HG03469 (cell line): ENCODE results near the gene IFT172.
"Not testable (repeated sequence)": the region's sequence is repeated elsewhere in the genome, so short reads cannot be mapped to it uniquely, and the experiment has no call there.

Experiments
- ATAC-seq: cut with Tn5 transposase; IDR thresholded peaks from one replicate; pipeline ENCODE4 v1.9.1; 2021; ENCODE audit warnings: mild to moderate bottlenecking, moderate library complexity, moderate number of reproducible peaks; ENCODE audit not compliant: unreplicated experiment

IFT172 gene, protein sequence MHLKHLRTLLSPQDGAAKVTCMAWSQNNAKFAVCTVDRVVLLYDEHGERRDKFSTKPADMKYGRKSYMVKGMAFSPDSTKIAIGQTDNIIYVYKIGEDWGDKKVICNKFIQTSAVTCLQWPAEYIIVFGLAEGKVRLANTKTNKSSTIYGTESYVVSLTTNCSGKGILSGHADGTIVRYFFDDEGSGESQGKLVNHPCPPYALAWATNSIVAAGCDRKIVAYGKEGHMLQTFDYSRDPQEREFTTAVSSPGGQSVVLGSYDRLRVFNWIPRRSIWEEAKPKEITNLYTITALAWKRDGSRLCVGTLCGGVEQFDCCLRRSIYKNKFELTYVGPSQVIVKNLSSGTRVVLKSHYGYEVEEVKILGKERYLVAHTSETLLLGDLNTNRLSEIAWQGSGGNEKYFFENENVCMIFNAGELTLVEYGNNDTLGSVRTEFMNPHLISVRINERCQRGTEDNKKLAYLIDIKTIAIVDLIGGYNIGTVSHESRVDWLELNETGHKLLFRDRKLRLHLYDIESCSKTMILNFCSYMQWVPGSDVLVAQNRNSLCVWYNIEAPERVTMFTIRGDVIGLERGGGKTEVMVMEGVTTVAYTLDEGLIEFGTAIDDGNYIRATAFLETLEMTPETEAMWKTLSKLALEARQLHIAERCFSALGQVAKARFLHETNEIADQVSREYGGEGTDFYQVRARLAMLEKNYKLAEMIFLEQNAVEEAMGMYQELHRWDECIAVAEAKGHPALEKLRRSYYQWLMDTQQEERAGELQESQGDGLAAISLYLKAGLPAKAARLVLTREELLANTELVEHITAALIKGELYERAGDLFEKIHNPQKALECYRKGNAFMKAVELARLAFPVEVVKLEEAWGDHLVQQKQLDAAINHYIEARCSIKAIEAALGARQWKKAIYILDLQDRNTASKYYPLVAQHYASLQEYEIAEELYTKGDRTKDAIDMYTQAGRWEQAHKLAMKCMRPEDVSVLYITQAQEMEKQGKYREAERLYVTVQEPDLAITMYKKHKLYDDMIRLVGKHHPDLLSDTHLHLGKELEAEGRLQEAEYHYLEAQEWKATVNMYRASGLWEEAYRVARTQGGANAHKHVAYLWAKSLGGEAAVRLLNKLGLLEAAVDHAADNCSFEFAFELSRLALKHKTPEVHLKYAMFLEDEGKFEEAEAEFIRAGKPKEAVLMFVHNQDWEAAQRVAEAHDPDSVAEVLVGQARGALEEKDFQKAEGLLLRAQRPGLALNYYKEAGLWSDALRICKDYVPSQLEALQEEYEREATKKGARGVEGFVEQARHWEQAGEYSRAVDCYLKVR (N-terminal part only)

DNA sequence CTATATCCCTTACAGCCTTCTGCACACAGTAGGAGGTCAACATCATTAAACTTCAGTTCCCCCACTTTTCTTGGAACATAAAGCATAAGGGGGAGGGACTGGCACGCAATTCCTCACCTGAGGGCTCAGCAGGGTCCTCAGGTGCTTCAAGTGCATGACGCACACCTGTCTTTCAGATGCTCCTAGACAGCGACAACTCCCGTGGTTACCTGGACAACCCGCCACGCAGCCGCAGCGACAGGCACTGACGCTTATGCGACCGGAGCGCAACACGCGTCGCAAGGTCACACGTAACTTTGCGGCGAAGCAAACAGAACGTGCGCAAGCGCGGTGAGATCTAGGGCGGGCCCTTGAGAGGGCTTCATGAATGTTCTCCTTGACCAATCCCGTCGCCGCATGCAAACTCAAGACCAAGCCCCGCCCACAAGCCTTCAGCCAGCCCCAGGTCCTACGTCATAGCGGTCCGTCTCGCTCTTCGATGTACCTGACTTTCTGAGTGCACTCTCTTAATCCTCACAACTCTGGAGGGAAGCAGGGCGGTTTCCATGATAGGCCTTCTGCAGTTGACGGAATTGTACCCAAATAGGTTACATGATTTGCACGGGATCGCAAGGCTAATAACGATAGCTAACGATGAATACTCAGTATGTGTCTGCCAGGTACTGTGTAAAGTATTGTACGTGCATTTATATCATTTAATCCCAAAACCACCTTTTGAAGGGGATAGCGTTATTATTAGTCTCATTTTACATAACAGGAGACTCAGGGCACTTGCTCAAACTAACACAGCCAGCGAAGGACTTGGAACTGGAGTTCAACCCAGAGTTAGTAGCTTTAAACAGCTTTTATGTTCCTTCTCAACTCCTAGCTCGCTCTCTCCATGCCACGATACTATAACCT is at the start of gene IFT172:
IFT172 (minus strand) TSS at position 246 of the 900 bp plus-strand sequence; CDS start at position 156, 90 bp downstream.
- peak; percentile 92 for ATAC-seq

DNA sequence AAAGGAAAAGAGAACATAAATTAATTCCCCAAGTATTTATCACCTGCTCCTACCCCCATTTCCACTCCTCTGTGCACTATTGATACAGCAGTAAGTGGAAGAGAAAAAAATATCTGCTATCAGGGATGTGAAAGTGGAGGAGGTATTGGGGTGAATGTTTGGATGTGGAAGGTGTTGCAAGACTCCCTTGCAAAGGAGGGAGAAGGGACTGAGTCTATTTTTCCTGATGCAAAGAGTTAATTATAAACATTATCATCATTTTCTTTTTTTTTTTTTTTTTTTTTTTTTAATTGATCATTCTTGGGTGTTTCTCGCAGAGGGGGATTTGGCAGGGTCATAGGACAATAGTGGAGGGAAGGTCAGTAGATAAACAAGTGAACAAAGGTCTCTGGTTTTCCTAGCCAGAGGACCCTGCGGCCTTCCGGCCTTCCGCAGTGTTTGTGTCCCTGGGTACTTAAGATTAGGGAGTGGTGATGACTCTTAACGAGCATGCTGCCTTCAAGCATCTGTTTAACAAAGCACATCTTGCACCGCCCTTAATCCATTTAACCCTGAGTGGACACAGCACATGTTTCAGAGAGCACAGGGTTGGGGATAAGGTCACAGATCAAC is 49.4 kb upstream of the IFT172 start:
- ATAC-seq, result not testable (repeated sequence)

DNA sequence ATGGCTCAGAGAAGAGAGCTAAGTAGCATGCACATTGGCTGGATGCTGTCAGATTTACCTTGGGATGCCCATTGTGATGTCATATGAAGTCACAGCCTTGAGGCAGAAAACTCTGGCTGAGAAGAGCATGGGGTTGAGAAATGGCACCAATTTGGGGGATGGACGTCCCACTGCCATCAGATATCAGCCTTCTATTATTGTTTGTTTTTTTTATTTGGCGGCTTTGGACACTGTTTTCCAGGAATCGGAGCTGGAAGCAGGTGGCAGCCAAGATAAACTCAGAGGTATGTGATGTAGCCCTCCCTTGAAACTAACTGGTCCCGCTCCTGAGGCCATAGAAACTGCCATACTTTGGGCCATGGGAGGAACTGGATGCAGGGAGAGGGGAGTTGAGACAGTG is 47.7 kb upstream of the IFT172 start:
- ATAC-seq, result no peak

DNA sequence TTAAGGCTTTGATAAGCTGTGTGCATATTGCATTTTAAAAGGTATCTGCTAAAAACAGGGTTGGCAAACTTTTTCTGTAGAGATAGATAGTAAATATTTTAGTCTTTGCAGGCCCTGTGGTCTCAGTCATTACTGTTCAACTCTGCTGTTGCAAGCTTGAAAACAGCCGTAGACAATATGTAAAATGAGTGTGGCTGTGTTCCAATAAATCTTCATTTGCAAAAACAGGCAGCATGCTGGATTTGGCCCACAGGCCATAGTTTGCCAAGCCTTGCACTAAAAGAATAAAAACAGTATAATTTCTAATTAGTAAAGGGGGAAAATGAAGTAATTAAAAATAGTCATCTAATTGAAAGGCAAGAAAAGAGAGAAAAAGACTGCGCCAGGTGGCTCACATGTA is 42.4 kb upstream of the IFT172 start:
- ATAC-seq, result no peak

DNA sequence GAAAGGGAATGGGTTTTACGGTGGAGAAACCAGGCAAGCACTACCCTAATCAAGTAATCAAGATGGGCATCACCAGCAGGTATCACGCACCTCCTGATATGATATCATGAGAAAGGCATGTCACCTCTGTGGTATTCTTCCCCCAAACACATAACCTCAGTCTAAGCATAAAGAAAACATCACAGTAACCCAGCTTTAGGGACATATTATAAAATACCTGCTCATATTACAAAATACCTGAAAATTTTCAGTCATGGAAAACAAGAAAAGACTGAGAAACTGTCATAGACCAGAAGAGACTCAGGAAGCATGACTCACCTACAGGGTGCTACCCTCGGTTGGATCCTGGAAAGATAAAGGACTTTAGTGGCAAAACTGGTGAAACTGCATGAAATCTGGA is 37.6 kb upstream of the IFT172 start:
- no peak for ATAC-seq

DNA sequence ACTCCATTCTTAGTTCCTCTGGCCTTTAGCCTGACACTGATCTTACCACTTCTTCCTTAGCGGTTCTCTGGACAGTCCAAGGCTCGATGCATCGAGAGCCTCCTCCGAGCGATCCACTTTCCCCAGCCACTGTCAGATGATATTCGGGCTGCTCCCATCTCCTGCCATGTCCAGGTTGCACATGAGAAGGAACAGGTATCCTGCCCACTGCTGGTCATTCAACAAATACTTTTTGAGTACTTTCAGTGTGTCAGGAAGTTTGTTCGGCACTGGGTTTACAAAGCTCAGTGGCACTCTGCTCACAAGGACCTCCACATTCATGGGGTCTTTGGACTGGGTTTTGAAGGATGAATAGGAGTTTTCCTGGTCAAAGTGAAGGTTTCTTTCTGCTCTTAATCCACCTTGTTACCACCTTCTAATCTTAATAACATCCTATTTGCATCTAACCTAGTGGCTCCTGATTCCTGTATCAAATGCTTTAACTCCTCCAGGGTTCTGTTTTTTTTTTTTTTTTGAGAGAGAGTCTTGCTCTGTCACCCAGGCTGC is 32.9 kb upstream of the IFT172 start:
- no peak for ATAC-seq

DNA sequence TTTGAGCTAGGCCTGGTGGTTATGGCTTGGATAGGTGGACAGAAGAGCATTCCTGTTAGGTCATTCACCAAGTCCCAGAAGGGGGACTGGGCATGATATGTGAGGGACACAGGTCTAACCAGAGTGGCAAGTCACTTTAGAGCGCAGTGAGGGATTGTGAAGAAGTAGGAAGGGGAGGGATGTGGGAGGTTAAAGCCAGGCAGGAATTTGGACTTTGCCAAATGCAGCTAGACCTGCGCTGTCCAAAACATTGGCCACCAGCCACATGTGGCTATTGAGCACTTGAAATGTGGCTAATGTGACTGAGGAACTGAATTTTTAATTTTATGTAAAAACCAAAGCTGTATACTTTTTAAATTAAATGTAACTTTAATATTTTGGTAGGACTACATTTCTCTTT is 30.8 kb upstream of the IFT172 start:
- ATAC-seq, result no peak

DNA sequence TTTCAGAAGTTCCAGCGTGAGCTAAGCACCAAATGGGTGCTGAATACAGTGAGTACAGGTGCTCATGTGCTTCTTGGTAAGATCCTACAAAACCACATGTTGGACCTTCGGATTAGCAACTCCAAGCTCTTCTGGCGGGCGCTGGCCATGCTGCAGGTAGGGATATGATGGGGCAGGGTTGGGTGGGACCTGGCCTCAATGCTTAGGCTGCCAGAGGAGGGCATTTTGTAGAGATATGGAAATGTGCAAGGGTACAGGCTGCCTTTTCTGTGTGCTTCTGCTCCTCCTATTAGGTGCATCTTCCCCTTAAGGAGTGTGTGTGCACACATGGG is 29.2 kb upstream of the IFT172 start:
- ATAC-seq, result no peak

DNA sequence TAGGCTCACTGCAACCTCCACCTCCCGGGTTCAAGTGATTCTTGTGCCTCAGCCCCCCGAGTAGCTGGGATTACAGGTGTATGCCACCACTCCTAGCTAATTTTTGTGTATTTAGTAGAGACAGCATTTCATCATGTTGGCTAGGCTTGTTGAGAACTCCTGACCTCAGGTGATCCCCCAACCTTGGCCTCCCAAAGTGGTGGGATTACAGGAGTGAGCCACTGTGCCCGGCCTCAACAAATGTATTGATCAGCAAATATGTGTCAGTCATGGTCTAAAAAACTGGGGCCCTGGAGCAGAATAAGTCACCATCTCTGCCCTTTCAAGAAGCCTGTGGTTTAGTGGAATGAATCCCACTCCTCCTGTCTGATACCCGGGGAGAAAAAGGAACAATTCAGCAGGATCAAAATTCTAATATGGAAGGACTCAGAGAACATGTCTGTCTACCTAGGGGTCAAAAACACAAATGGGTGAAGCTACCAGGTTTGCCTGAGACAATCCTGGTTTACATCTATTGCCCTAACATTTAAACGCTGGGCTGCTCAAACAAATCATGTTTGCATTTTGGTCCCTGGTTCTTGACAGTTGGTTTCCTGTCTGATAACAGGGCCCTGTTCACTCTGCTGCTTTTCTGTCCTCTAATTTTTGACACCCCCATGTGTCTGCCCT is 28.7 kb upstream of the IFT172 start:
- ATAC-seq, result no peak

DNA sequence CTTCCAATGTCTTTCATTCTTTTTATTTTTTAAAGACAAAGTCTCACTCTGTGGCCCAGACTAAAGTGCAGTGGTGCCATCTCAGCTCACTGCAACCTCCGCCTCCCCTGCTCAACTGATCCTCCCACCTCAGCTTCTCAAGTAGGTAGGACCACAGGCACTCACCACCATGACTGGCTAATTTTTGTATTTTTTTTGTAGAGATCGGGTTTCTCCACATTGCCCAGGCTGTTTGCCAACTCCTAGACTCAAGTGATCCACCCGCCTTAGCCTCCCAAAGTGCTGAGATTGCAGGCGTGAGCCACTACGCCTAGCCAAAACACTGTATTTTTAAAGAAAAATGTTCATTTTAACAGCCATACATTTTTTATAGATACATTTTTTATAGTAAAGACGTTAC is 19.8 kb upstream of the IFT172 start:
- no peak for ATAC-seq

DNA sequence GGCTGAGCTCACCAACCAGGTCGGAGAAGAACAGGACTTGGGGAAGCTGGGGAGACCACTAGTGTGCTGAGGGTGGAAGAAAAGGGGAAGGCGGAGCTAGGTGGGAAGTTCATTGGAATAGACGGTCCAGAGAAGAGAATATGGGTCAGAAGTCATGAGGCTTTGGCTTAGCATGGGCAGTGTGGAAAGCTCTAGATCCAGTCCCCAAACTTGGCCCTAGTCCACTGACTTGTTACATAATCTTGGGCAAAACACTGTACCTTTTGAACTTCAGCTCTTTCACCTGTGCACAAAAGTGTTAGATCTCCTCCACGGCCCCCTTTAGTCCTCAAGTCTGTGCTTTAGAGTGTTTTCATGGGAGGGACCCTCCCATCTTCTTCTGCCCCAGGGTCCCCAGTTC is 17.8 kb upstream of the IFT172 start:
- no peak for ATAC-seq

DNA sequence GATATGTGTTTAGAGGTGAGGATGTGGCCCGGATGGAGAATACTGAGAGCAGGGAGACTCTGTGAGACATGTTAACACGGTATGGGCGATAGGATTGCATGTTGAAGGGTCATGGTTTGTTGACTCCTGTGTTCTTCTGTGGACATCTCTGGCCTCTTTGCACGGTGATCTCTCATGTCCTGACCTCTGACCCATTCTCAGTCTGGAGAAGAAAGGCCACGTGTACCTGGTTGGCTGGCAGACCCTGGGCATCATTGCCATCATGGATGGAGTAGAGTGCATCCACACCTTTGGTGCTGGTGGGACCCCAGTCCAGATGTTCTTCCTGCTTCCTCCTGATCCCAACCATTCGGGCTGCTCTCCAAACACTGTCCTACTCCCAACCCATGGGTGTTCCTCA is 17.0 kb upstream of the IFT172 start:
- ATAC-seq, result no peak

DNA sequence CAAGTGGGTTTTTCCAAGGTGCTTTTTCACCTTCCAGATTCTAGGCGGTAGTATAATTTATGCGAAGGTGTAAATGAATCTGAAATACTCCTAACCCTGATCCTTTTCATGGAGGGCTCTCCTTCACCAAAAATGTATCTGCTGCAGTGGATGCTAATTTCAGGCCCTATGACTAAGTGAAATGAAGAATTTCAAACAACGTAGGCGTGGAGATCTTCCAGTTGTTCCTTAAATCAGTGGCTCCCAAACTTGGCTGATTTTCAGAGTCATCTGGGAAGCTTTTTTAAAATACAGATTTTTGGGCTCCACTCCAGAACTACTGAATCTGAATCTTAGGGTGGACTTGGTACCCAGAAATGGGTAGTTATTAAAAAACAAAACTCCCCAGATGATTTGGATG is 12.6 kb upstream of the IFT172 start:
- no peak for ATAC-seq

DNA sequence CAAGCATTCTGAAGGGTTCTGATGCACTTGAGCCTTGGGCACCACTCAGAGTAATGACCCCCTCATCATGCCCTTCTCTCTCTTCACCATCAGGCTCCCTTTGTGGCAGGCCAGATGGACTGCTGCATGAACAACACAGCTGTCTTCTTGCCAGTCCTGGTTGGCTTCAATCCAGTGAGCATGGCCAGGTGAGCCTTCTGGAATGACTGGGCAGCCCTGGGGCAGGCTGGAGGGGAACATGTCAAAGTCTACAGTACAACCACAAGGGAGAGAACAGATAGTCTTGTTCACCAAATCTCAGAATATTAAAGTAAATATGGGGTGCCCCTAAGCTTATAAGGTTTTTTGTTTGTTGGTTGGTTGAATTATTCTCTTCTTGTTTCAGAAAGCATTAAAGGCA is 11.5 kb upstream of the IFT172 start:
- no peak for ATAC-seq

DNA sequence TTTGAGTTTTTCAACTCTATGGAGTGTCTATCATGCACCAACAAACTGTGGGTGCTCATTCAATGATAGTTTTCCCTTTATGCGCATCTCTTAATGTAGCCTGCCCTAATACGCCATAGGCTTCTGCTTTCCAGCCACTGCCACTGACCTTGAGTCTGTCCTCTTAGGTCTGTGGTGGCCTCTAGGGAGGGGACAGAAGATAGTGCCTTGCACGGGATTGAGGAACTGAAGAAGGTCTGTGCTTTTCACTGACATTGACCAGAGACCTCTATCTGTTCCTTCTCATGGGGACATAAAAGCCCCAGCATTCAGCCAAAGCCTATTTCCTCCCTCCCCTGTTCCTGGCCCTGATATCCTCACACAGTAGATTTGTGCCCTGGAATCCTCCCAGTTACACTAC is 9.4 kb upstream of the IFT172 start:
- ATAC-seq, result no peak

DNA sequence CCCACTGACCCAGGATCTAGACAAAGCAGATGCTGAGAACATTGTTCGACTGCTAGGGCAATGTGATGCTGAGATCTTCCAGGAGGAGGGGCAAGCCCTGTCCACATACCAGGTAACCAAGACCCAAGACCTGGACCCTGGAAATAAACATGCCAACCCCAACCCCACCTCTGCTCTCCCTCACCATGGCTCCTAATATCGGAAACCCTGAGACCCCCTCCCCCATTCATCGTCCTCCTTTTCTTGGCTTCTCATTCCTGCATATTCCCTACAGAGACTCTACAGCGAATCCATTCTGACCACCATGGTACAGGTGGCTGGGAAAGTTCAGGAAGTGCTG is 7.7 kb upstream of the IFT172 start:
- ATAC-seq, result no peak

DNA sequence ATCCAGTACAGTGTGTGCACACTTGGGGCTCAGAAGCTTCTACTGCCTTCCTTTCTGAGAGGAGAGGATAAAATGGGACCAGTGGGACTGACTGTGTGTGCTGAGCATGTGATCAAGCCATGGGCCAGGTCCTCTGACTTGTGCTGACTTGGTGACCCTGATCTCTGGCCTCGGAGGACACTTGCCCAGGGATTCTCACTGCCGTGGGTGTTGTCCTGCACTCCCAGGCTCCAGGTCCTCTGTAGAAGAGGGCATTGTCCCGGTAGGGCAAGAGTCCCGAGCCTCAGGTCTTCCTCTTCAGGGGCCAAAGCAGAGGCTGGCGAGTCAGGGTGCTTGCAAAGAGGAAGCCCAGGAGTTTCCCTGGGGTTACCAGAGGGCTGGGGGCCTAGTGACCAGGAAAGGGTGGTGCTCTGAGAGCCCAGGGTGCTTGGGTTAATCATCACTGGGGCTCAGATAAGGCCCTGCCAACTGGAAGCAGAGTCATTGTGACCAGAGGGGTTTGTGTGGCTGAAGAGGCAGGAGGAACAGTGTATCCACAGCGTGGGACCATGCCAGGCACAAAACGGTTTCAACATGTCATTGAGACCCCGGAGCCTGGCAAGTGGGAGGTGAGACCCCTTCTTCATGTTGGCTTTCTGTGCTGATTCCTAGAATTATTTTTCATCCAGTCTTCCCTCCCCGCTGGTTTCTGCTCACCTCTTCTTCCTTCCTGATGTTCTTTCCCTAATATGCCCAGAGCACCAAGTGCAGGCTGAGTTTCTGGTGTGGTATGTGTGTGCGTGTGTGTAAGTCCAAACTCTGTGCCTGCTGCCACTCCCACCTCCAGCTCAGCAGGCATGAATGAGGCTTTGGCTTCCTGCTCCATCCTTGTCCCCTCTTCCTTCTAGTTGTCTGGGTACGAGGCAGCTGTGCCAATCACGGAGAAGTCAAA is 7.1 kb upstream of the IFT172 start, which contains the start of gene GCKR:
GCKR (plus strand) TSS at position 483 of the 931 bp plus-strand sequence; CDS start at position 549, 66 bp downstream.
- no peak for ATAC-seq

DNA sequence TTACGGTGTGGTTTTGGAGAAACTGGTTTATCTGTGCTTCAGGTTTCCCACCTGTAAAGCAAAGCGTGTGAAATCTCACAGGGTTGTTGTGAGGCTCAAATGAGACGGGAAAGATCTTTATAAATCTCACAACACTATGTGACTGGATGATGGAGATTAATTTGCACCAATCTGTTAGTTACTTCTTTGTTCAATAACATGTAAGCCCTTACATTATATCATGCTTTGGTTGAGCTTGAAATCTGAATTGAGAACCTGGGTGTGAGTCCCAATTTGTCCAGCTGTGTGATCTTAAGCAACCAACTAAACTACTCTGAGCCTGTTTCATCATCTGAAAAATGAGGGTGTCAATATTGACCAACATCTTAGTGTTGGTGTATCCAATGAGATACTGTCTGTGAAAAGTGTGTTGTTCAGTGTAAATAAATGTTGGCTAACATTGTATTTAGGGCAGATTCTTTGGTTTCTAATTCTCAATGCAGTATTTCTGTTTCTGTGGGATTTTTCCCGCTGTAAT is 6.4 kb upstream of the IFT172 start:
- ATAC-seq, result no peak
